Hypothalamus (tissue), 51 donors: ENCODE data around the gene BMAL1.

Experiments used
- DNase-seq, 51 donors: peaks; one replicate each; lab custom pipeline; 2025; lab: John Stamatoyannopoulos, UW

The BMAL1 gene

DNA sequence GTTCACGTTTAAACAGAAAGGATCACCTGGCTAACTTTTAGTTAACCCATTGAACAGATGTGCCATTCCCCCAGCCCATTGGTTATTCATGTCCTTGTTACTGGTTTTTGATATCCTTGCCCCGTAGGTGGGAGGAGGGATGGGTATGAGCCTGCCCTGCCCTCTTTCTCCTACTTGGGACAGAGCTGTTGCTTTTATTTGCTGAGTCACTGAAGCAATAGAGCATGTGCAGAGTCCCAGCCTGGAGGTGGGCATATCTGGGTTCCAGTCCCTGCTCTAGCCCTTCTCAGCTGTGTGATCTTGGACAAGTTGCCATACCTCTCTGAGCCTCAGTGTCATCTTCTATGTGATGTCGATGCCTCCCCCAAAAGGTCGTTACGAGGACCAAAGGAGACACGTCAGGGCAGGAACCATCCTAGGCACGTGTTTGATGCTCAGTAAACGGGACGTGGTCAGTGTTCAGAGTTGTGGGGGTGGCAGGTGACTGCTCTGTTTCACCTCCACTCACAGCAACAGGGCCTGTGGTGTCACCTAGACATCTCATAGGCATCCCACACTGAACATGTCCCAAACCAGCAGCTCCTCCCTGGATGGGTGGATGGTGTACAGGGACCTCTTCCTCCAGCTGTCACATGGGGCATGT is 61.0 kb downstream of the BMAL1 start:
- DNase-seq, result no peak

- DNase-seq, result peak in 1 of 51 donors; percentile 24
These were observed 61.9 kb downstream of the BMAL1 start for GRCh38 chr11:13339195-13340153.

GRCh38 chr11:13341026-13341425 is 63.4 kb downstream of the BMAL1 start:
- DNase-seq, result no peak

DNA sequence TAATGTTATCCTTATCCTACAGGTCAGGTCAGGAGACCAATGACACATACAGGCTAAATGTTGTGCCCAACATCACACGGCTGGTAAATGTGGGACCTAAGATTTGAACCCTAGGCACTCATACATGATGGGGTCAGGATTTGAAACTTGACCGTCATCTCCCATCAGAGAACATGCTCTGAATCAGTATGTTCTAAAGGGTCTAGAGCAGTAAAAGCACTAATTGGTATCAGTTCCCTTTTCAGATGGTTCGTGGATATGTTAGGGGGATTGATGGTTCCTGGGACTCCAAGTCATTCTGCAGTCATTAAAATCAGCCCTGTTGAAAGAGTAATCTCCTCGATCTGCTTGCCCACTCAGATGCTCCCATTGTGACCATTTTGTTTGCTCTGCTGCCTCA is 65.5 kb downstream of the BMAL1 start:
- no peak for DNase-seq

GRCh38 chr11:13343931-13344717 is 66.5 kb downstream of the BMAL1 start:
- DNase-seq, result peak in 28 of 51 donors; percentile 5 to 77 (median 38)

- no peak for DNase-seq
These were observed 67.2 kb downstream of the BMAL1 start for GRCh38 chr11:13344818-13345217.

DNA sequence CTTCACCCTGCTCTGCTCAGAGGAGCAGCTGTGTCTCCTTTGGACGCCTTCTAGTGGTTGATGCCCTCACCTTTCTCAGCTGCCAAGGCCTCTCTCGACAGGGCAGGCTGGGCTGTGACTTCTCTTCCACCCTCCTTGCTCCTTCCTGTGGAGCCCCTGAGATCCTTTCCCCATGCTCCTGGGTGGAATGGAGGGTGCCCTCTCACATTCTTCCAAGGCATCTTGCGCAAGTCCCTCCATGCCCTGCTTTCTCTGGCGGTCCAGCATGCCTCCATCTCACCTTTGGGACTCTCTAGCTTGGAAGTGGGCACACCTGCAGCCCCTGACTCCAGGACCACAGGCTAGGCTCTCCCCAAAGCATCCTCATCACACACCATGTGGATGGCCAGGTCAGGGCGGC is 68.9 kb downstream of the BMAL1 start:
- DNase-seq, result no peak

GRCh38 chr11:13347901-13348300 is 70.3 kb downstream of the BMAL1 start:
- no peak for DNase-seq

DNA sequence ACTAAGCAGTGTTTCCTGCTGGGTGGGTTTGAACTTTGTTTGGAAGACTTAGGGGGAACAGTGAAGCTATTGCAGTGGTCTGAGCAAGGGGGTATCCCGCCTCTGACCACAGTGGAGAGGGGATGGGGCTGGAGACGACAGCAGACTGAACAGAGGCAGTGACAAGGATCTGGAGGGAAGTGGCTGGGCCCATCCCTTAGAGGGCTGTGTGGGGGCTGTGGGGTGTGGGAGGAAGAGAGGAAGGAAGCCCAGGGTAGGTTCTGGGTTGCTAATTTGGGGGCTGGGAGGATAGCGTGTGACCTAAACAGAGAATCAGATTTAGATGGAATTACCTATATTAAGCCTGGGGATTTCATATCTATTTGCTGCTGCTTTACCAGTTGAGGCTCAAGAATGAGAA is 70.7 kb downstream of the BMAL1 start:
- DNase-seq, result no peak

- DNase-seq, result no peak
These were observed 71.5 kb downstream of the BMAL1 start for GRCh38 chr11:13349046-13349445.

DNA sequence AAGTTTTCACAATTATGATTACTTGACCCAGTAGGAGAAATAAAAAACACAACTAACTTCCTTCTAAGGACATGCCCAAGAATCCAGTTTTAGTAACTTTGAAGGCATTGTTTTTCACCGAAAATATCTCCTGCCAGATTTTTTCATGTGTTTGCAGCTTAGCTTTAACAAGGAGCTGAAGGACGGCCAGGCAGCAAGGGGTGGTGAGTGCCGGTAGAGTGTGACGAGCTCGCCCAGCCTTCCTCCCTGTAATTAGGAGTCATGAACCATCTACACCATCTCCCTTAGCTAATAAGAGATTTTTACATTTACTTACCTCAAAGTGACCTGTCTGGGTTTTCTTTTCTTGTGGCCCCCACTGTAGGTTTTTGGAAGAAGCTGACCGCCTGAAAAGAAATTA is 72.0 kb downstream of the BMAL1 start:
- no peak for DNase-seq

- no peak for DNase-seq
These were observed 75.1 kb downstream of the BMAL1 start for GRCh38 chr11:13352711-13353110.

GRCh38 chr11:13354335-13354734 is 76.7 kb downstream of the BMAL1 start:
- DNase-seq, result no peak

DNA sequence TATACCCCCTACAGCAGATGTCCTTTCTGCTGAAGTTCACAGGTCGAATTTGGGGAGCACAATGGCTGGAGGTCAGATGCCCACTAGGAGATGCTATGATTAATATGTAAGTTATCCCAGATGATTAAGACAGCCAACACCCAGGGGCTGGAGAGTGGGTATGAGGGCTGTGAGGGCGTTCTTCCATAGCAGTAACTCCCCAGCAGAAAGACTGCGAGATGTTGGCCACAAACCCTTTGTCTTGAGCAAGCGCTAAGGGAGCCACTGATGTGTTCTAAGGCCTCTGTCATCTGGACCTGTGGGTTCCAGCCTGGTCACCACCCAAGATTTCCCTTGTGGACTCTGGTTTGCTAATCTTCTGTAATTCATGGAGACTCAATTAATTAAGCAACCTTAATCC is 77.6 kb downstream of the BMAL1 start:
- DNase-seq, result no peak

- no peak for DNase-seq
These were observed 79.6 kb downstream of the BMAL1 start for GRCh38 chr11:13357232-13357631.

DNA sequence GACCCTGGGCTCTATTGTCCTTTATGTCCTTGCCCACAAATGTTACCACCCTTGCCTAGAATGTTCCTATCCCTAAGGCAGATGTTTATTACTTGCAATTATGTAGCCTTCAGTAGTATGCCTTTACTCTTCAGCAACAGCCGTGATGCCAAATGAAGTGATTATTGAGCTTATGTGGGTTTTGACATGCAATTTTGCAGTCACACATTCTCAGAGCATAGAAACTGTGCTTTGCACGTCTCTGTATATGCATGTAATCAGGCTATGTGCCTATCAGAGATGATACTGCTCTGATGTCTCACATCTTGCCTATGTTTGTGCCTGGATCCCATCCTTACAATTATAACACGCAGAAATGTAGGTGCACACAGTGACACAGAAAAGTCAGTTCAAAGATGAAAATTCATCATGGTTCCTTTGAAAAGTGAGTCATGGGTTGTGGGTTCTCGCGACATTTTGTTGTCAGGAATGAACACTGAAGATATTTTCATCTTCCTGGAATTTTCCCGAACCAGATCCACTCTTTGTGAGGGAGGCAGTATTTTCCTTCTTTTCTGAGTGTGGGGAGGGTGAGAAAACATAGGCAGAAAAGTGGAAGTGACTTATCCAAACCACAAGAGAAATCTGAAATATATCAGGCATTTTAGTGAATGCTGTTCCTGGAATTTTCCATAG is 81.1 kb downstream of the BMAL1 start:
- peak in 1 of 51 donors; percentile 21 for DNase-seq

DNA sequence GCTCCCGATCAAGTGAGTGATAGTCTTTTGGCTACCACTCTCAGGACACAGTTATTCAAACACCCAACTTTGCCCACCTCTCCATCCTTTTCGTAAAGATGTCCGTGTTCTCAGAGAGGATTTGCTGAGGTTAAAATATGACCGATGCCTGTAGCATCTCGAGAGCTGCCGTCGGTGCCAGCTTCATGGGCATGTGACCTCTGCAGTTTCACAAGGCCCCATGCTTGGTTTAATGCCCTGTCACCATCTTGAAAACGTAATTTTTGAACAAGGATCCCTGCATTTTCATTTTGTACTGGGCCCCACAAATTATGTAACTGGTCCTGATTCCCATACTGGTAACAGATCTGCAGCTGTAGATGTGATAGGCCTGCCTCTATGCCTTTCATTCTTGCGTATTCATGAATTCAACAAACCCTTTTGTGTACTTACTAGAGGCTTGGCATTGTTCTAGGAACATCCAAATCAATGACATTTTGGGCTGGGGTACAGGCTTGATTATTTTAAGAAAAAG is 85.1 kb downstream of the BMAL1 start:
- peak in 5 of 51 donors; percentile 13 to 24 (median 20) for DNase-seq

GRCh38 chr11:13364388-13364787 is 86.8 kb downstream of the BMAL1 start:
- no peak for DNase-seq

DNA sequence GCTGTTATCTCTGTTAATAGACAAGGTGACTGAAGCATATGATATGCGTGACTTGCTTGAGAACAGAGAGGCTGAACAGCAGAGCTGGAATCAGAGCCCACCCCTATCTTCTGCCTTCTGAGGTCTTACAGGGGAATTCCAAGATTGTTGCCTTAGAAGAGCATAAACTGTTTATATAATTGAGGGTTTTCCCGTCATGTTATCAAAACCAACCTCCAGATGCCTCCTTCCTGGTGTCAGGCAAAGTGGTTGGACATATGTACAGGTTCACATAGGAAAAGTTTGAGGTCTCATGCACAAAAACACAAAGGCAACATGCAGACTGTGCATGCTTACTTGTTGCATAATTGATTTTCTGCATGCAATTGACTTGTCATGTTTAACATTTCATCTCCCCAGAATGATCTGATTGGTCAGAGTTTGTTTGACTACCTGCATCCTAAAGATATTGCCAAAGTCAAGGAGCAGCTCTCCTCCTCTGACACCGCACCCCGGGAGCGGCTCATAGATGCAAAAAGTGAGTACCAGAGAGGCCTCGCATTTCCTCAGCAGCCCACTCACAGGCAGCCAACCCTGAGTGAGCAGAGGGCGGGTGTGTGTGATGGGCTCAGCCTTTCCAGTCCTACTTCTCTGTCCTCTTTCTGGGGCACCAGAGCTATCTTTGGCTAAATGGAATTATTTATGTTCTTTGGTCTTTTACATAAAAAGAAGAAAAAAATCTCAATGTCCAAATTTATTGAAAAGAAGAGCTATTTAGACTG is 88.9 kb downstream of the BMAL1 start:
- no peak for DNase-seq

DNA sequence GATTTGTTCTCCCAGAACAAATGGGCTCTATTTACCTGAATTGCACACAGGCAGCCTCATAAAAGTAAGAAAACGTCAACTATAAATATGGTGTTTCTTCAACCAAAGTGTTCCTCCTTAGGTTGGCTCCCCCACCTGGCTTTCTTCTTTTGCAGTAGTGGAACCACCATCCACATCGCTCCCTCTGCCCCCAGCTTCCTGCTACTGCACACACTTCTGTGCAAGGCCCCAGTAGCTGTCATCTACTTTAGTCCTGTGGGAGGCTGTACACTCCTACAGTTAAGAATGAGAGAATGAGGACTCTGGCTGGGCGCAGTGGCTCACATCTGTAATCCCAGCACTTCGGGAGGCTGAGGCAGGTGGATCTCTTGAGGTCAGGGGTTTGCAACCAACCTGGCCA is 89.5 kb downstream of the BMAL1 start:
- peak in 1 of 51 donors; percentile 10 for DNase-seq
